ENCODE results near the gene HP1BP3.
"Not testable (repeated sequence)": the region's sequence is repeated elsewhere in the genome, so short reads cannot be mapped to it uniquely, and the experiment has no call there.

HP1BP3 gene

GRCh38 chr1:20726118-20726911 lies 60.8 kb downstream of the HP1BP3 start:
- DNase-seq: no peak

GRCh38 chr1:20725189-20726117 lies 61.7 kb downstream of the HP1BP3 start:
- DNase-seq: no peak

DNA sequence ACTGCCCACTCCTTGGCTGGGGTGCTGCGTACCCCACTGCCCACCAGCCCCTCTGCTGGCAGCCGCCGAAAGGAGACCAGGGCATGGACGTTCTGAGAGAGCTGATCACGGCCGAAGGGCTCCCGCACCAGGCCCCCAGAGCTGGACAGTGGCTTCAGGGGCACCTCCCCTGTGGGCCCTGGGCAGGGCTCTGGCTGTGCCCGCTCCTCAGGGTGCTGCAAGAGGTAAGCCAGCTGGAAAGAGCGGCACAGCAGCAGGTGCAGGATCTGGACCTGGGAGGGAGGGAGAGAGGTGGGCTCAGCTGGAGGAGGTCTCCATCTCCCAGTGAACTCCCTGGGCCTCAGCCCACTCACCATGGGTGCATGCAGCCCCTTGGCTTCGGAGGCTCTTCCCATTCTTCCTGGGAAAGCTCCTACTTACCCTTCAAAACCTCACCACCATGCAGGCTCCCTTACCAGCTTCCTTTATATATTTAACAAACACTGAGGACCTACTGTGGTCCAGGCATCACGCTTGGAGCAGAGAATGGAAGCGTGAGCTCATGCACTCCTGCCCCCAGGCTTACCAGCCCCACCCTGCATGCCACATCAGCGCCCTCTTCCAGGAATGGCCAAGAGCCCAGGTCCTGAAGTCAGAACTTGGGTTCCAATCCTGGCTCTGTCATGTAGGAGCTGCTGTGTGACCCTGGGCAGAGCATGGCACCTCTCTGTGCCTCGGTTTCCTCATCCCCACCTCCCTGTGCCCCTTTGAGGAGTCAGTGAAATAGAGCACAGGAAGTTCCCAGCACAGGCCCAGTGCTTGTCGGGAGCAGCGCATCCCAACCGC lies 62.5 kb downstream of the HP1BP3 start:
- no peak for DNase-seq

- no peak for DNase-seq
Observed at GRCh38 chr1:20723537-20724363, 63.4 kb downstream of the HP1BP3 start.

GRCh38 chr1:20723159-20723536 lies 64.0 kb downstream of the HP1BP3 start:
- DNase-seq: no peak

GRCh38 chr1:20721117-20722061 lies 65.7 kb downstream of the HP1BP3 start:
- no peak for DNase-seq

GRCh38 chr1:20720631-20721091 lies 66.4 kb downstream of the HP1BP3 start:
- DNase-seq: no peak

- DNase-seq: no peak
Observed at GRCh38 chr1:20719871-20720620, 67.1 kb downstream of the HP1BP3 start.

- no peak for DNase-seq
Observed at GRCh38 chr1:20719261-20719660, 67.8 kb downstream of the HP1BP3 start.

DNA sequence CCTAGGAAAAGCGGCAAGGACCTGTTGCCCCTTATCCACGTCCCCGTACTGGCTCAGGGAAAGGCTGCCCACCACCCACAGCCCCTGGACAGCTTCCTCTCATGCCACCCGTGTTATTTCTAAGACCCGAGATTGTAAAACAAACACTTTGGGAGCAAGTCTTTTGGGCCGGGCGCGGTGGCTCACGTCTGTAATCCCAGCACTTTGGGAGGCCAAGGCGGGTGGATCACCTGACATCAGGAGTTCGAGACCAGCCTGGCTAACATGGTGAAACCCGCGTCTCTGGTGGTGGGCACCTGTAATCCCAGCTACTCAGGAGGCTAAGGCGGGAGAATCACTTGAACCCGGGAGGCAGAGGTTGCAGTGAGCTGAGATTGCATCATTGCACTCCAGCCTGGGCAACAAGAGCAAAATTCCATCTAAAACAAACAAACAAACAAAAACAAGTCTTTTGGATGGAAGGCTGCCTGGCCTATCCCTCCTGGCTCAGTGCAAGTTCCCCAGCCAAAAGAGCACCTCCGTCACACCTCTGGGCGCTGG lies 68.7 kb downstream of the HP1BP3 start:
- DNase-seq: not testable (repeated sequence)

DNA sequence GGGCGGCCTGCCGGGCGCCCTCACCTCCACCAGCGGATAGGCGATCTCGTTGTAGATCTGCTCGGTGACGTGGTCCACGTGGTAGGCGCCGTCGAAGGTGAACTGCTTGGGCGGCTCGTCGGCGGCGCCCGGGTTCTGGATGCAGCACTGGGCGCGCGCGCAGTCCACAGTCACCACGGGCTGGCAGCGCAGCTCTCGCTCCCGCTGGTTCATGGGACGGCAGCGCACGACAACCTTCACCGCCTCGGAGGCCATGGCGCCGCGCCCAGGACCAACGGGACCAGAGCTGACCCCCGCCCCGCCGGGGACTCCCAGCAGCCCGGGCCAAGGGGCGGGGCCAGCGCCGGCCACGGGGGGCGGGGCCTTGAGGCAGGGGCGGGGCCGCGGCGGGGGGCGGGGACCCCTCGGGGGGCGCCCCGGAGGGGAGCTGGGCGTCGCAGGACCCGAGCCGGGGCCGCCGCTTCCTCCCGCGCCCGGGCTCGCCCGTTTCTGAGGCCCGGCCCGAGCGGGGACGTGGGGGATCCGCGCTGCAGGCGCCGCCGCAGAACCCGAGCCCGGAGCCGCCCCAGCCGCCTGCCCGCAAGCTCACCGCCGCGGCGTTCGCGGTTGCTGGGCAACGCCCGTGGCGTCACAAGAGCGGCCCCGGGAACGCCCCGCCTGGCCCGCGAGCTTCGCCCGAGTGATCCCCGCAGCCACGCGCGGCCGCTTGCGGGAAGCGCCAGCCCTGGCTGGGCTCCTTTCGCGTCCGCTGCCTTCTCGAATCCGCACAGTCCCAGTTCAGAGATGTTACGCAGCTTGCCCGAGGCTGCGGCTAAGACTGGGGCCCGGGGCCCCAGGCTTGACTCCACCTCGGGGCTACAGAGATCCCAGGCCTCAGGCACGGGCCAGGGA lies 69.4 kb downstream of the HP1BP3 start, which contains the start of gene KIF17:
Gene KIF17, minus strand, starts transcription at position 556 of the 891 bp plus-strand sequence. Its CDS starts 301 bp downstream, at position 255.
- no peak for DNase-seq

DNA sequence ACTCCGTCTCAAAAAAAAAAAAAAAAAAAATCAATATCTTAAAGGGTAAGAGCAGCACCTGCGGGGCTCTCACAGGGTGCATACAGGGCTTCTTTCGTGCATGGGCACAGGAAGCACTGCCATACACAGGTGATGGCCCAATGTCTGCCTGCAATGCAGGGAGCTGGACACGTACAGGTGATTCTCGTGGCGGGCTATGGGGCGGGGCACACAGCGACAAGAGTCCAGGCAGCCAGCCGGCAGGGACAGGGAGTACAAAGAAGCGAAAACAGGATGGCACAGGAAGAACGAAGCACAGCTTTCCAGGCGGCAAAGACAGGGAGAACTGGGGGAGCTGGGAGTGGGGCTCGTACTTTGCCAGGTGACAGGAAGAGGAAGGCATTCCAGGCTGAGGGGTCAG lies 70.9 kb downstream of the HP1BP3 start:
- no peak for DNase-seq

DNA sequence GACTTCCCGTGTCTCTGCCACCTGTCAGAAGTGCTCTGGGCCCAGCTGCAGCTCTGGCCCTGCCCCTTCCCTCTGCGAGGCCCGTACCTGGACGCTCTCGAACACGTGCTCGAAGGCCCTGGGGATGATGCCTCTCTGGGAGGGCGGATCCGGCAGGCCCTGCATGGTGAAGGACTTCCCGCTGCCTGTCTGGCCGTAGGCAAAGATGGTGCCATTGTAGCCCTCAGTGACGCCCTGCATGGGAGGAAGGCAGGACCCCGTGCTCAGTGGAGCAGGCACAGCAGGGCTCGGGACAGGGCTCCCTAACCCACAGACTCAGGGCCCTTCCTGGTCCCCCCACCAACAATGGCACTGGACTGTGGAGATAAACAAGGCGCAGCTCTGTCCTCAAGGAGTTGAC lies 71.7 kb downstream of the HP1BP3 start:
- no peak for DNase-seq

DNA sequence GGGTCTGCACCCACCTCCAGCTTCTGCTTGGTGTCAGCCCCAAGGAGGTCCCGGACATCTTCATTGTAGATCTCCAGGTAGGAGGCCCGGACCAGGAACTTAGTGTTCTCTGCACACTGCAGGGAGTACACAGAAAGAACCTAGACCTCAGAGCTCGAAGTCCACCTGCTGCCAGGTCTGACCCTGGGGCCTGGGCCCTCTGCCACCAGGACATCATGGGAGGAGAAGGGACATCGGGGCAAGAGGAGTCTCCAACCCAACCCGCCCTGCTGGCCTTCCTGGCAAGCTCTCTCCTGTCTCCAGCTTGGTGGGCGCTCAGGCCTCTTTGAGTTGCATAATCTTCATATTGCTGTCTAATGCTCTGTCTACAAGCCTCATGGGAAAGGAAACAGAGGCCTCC lies 73.7 kb downstream of the HP1BP3 start:
- DNase-seq: no peak

DNA sequence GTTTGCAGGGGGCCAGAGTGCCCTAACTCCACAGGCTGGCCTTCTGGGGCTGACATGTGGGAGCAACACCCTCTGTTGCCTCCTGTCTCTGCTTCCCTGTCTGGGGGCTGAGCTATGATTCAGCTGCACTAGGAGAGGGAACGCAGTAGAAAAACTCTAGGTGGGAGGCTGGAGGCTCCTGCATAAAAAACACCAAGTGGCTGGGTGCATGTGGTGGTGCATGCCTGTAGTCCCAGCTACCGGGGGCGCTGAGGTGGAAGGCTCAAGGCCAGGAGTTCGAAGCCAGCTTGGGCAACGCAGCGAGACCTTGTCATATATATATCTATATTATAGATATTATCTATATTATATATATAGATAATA lies 74.9 kb downstream of the HP1BP3 start:
- no peak for DNase-seq

DNA sequence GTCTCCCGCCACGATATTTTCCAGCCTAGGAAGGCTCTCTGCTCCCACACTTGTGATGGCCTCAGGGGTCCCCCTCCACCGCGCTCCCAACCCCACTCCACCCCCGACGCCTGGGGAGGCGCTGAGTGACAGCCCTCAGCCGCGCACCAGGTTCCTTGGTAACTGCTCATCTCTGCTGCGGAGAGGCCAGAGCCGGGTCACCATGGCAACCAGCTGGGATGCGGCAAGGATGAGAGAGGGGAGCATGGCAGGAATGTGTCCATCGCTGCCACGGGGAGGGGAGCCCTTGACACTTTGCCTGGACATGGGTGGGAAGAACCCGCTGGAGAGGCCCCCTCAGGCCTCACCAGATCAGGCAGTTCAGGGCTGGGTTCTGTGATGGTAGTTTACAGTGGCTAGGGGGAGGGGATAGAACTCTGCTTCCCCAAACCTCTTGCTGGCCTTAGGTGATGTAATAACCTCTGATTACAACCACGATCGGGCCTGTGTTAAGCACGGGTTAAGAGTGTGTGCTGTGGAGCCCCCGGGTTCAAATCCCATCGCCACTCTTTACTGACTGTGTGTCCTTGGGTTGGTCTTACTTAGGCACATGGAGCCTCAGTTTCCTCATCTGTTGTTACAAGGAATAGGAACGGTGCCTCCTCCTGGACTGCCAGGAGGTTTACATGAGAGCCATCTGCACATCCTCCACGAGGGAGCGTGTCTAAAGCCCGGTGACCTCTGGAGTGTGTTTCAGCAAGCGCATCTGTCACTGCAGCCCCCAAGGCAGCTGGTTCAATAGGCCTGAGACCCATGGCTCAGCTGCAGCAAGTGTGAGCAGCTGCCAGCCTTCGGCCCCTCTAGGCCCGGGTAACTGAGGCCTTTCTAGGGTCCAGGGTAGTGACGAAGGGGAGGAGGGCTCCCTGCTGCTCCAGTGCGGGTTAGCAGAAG lies 75.6 kb downstream of the HP1BP3 start:
- DNase-seq: no peak

Measured in GOT3 (cell line).